IgD-negative memory B cell (primary cell): ENCODE results near the gene GVQW3. TPM values are rescaled to one million over a fixed set of nuclear protein-coding genes. Genes with fewer than 3 reads are reported as not detected.

Source experiments
- H3K27ac Mint-ChIP-seq, 3 donors: one replicate each; pipeline ENCODE4 v1.8.0; 2020 to 2022; ENCODE audit warnings: mild to moderate bottlenecking in 3 of 3, mixed read lengths in 3 of 3, moderate library complexity in 1 of 3
- H3K27me3 Mint-ChIP-seq: one replicate; pipeline ENCODE4 v1.8.0; 2021; ENCODE audit warnings: mixed read lengths
- H3K36me3 Mint-ChIP-seq: one replicate; pipeline ENCODE4 v1.8.0; 2020; ENCODE audit warnings: mild to moderate bottlenecking, mixed read lengths
- H3K4me1 Mint-ChIP-seq, 3 donors: one replicate each; pipeline ENCODE4 v1.8.0; 2020 to 2022; ENCODE audit warnings: mixed read lengths in 3 of 3, mild to moderate bottlenecking in 1 of 3
- H3K4me3 Mint-ChIP-seq, 4 donors: one replicate each; pipeline ENCODE4 v1.8.0; 2020 to 2022; ENCODE audit warnings: mild to moderate bottlenecking in 4 of 4, mixed read lengths in 4 of 4, moderate library complexity in 3 of 4
- H3K9me3 Mint-ChIP-seq, 3 donors: one replicate each; pipeline ENCODE4 v1.8.0; 2020 to 2021; ENCODE audit warnings: mixed read lengths in 3 of 3, mild to moderate bottlenecking in 1 of 3
- polyA plus RNA-seq: library from polyadenylated mRNA; unstranded; fragments of 300-500 nt; fragmentation: Illumina TruSeq; gene quantifications from one replicate; pipeline ENCODE4 v1.2.3, GENCODE V29; 2021

Gene GVQW3
- polyA plus RNA-seq, 1 donor from 2014 or later = 2.1 TPM

DNA sequence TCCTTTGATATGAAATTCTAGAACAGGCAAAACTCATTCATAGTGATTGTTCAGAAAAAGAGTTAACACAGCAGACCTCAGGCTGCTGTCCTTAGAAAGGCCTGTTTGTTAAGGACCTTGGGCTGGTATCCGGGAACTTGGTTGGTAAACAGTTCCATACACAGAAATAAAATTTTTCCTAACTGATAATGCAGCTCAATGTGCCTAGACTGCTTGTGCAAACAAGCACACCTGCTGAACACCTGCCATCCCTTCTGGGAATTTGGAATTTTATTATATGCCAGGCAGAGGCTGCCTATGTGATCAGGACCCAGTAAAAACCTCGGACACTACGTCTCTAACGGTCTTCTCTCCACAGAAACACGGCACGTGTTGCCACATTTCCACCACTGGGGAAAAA is 11.7 kb upstream of the GVQW3 start:
- H3K27ac Mint-ChIP-seq = no peak overlapping the region
- no peaks in the 10 kb centered on the region for H3K27me3 Mint-ChIP-seq
- no peaks in the 10 kb centered on the region for H3K9me3 Mint-ChIP-seq
- H3K36me3 Mint-ChIP-seq = peaks cover under 1% of the 10 kb centered on the region
- H3K4me3 Mint-ChIP-seq = no peak overlapping the region
- H3K4me1 Mint-ChIP-seq = peaks cover 26 to 49% (median 42%) of the 10 kb centered on the region in 3 donors

DNA sequence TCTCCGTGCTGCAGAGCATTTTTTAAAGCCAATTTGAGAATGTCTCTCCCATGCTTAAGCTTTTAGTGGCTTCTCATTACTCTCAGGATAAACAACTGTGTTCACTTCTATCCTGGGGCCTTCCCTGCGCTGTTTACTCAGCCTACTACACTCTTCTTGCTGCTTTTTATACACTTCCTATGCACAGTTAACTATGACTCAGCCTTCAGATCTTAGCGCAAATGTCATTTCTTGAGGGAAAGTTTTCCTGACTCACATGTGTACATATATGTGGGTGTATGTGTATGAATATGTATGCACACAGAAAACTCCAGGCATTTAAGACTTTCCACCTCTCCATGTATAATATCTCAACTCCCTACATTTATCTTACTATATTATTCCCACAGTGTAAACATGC is 10.0 kb upstream of the GVQW3 start:
- Mint-ChIP-seq H3K36me3 (no peaks in the 10 kb centered on the region), H3K4me1 (peaks cover 23 to 51% (median 45%) of the 10 kb centered on the region in 3 donors), H3K9me3 (no peaks in the 10 kb centered on the region), H3K27ac (no peak overlapping the region), H3K4me3 (peak overlapping the region in 1 of 4 donors; percentile 15), H3K27me3 (no peaks in the 10 kb centered on the region)

DNA sequence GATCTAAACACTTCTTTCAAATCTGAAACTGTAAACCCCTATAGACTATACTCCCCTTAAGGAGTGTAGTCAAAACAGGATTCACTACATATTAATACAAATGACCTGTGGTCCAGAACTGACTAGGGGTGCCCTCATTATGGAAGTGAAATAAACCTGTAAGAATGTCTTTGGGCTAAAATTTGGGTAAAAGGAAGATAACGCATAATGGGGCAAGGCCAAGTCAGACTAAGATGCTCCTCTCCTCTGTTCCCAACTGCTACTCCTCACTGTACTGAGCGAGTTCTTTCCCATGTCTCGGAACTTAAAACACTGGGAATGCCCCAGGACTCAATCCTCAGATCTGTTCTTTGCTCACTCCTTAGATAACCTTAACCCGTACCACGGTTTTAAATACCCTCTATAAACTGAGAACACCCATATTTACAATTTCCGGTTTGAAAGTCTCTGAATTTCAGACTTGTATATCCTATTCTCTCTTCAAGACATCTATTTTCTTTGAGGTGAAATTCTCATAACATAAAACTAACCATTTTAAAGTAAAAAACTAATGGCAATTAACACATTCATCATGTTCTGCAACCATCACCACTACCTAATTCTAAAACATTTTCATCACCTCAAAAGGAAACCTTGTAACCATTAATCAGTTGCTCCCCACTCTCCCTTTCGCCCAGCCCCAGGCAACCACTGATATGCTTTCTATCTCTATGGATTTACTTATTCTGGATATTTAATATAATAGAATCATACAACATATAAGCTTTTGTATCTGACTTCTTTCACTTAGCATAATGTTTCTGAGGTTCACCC is 4.2 kb upstream of the GVQW3 start:
- peaks cover 43 to 51% (median 48%) of the 10 kb centered on the region in 3 donors for H3K4me1 Mint-ChIP-seq
- H3K36me3 Mint-ChIP-seq = no peaks in the 10 kb centered on the region
- no peaks in the 10 kb centered on the region for H3K27me3 Mint-ChIP-seq
- H3K9me3 Mint-ChIP-seq = no peaks in the 10 kb centered on the region
- H3K4me3 Mint-ChIP-seq = peak overlapping the region in 3 of 4 donors; percentile 63 to 89 (median 71)
- H3K27ac Mint-ChIP-seq = peak overlapping the region; percentile 45 to 74 (median 46)

DNA sequence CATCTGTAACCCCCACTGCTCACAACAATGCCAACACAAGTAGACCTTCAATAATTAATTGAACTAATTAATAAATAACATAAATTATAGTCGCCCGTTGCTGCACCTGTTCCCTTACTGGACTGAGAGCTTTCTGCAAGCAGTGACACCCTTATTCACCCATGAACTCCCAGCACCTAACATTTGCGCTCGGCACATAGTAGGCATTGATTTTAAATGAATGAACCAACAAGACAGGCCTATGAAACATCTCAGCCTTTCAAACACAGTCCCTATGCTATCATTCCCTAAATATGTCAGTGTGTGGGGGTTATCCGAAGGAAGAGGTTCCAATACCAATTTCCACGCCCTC is 1.3 kb upstream of the GVQW3 start:
- peaks cover 3% of the 10 kb centered on the region for H3K36me3 Mint-ChIP-seq
- H3K4me1 Mint-ChIP-seq = peaks cover 52 to 61% (median 54%) of the 10 kb centered on the region in 3 donors
- H3K9me3 Mint-ChIP-seq = no peaks in the 10 kb centered on the region
- peak overlapping the region; percentile 85 to 95 (median 91) for H3K27ac Mint-ChIP-seq
- H3K4me3 Mint-ChIP-seq = peak overlapping the region; percentile 90 to 98 (median 92)
- H3K27me3 Mint-ChIP-seq = no peaks in the 10 kb centered on the region

DNA sequence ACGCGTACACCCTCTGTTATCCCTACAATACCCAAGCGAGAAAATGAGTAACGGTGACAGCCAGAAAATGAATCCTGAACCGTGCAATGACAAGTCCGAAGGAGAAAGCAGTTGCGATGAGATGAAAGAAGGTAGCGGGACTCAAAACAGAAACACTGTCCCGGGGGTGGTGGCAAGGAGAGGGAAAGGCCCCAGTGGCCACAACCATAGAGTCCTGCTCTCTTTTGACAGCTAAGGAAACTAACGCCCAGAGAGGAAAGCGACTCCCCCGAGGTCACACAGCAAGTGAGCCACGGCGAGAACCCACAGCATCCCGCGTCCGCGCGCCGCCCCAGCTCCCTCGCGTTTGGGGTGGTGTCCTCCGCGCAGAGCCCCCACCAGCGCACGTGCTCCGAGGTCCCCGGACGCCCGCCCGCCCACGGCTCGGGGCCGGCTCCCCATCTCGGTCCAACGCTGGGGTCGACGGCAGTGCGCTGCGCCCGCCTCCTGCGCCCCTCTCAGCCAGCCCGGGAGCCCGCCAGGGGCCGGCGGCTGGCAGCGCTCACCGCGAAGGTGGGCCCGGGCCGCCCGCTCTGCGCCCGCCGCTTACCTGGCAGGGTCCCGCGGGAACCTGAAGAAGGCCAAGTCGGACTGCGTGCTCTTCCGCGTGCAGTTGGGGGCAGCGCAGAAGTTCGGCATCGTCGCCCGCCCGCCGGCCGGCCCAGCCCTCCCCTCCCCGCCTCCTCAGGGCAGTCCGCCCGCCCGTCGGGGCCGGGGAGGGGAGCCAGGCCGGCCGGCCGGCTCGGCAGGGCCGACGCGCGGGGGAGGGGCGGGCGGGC is 755 bp upstream of the GVQW3 start:
- H3K27me3 Mint-ChIP-seq = no peaks in the 10 kb centered on the region
- H3K4me1 Mint-ChIP-seq = peaks cover 48 to 59% (median 54%) of the 10 kb centered on the region in 3 donors
- peak overlapping the region; percentile 85 to 95 (median 91) for H3K27ac Mint-ChIP-seq
- peak overlapping the region; percentile 91 to 99 (median 96) for H3K4me3 Mint-ChIP-seq
- H3K9me3 Mint-ChIP-seq = no peaks in the 10 kb centered on the region
- peaks cover 3% of the 10 kb centered on the region for H3K36me3 Mint-ChIP-seq

DNA sequence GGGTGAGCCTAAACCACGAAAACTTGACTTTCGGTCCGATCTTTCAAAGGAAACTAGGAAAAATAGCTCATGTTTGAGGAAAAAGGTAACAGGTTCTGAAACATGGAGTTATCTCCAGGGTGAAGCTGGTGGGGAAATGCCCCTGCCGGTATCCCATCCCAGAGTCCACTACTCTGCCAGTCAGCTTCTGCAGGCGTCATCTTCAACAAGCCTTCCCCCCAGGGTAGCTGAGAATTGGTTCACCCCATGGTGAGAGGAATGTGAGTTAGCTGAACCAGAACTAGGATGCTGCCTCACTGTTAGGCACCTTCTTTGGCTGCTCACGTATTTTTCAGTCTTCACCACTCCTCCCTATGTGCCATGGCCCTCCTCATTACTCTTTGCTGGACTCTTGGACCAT is 1.1 kb downstream of the GVQW3 start:
- peaks cover 38 to 48% (median 42%) of the 10 kb centered on the region in 3 donors for H3K4me1 Mint-ChIP-seq
- H3K36me3 Mint-ChIP-seq = peaks cover 3% of the 10 kb centered on the region
- H3K27me3 Mint-ChIP-seq = no peaks in the 10 kb centered on the region
- H3K27ac Mint-ChIP-seq = no peak overlapping the region
- peak overlapping the region; percentile 59 to 99 (median 82) for H3K4me3 Mint-ChIP-seq
- H3K9me3 Mint-ChIP-seq = no peaks in the 10 kb centered on the region

DNA sequence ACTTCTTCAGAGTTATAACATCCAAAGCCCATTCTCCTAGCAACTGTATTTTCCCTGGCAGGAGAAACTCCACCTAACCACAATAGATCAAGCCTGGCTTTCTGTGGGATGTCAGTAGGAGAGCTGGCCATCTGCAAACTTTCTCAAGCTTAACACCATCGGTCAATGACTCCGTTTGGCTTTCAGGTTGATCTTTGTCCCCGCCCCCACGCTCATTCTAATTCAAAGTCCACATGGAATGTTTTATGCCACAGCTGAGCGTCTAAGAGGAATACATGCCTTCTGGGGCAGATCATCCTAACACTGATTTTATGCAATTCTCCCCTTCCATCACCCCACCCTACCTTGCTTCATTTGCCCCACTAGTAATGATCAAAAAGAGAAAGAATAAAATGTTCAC is 4.8 kb downstream of the GVQW3 start:
- H3K4me3 Mint-ChIP-seq = peak overlapping the region in 2 of 4 donors; percentile 17 to 70
- peaks cover 20 to 27% (median 26%) of the 10 kb centered on the region in 3 donors for H3K4me1 Mint-ChIP-seq
- no peaks in the 10 kb centered on the region for H3K27me3 Mint-ChIP-seq
- H3K27ac Mint-ChIP-seq = no peak overlapping the region
- H3K36me3 Mint-ChIP-seq = peaks cover 7% of the 10 kb centered on the region
- H3K9me3 Mint-ChIP-seq = no peaks in the 10 kb centered on the region

DNA sequence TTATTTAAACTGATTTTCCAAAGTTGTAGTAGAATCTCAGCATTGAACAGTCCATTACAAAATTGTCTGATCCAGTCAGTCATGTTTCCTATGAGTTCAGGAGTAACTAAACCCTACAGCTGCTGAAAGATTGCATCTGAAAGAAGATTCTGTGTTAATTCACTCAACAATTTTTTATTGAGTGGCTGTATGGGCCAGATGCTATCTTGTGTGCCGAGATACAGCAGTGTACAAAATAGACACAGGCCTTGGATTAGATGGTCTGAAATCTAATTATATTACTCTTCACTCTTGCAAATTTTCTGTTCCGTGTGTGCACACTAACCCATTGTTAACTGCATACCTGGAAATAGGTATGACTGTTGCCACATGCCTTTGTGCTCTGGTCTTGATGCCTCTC is 7.3 kb downstream of the GVQW3 start:
- Mint-ChIP-seq H3K36me3 (peaks cover 7% of the 10 kb centered on the region), H3K4me1 (peaks cover 10 to 15% (median 14%) of the 10 kb centered on the region in 3 donors), H3K27ac (no peak overlapping the region), H3K27me3 (no peaks in the 10 kb centered on the region), H3K9me3 (no peaks in the 10 kb centered on the region), H3K4me3 (no peak overlapping the region)

DNA sequence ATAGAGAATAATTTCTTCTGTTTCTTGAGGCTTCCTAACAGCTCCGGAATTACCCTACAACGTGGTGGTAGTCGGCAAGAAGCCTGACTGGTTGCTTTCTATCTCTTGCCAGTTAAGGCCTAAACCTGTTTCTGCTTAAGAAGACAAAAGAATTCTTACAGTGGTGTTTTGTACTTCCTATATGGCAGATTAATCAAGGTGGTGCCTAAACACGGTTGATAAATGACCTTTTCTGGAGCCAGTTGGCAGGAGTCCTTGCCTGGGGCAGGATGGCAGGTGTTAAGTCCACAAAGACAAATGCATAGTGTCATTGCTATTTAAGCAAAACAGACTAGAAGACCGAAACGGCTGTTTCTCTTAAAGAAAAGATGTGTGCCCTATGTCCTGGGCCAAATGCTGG is 9.9 kb downstream of the GVQW3 start:
- Mint-ChIP-seq H3K9me3 (no peaks in the 10 kb centered on the region), H3K27ac (no peak overlapping the region), H3K36me3 (peaks cover 3% of the 10 kb centered on the region), H3K27me3 (no peaks in the 10 kb centered on the region), H3K4me3 (no peak overlapping the region), H3K4me1 (peaks cover 2 to 10% (median 6%) of the 10 kb centered on the region in 3 donors)

DNA sequence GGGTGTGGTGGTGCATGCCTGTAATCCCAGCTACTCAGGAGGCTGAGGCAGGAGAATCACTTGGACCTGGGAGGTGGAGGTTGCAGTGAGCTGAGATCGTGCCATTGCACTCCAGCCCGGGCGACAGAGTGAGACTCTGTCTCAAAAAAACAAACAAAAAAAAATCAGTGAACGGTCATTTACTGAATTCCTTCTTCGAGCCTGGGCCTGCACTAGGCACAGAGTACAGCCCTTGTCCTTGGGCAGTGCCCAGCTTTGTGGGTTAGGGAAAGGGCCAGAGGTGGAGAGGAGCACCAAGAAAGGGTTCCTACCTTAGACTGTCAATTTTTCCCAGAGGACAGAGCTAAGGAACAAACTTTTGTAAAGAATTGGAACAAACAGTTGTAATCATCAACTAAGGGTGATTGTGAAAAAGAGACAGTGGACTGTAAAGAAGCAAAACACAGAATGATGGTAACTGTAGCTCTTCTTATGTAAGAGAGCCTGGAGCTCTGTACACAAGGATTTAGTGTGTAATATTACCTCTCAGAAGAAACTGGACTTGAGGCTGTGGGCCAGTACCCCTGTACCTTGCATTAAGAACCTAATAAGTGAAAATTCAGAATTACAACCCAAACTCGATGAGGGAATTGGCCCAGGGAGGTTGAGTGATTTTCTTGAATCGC is 10.8 kb downstream of the GVQW3 start:
- Mint-ChIP-seq H3K4me3 (no peak overlapping the region), H3K27ac (no peak overlapping the region), H3K27me3 (no peaks in the 10 kb centered on the region), H3K9me3 (no peaks in the 10 kb centered on the region), H3K4me1 (peaks cover 3 to 10% (median 6%) of the 10 kb centered on the region in 3 donors), H3K36me3 (peaks cover 3% of the 10 kb centered on the region)

DNA sequence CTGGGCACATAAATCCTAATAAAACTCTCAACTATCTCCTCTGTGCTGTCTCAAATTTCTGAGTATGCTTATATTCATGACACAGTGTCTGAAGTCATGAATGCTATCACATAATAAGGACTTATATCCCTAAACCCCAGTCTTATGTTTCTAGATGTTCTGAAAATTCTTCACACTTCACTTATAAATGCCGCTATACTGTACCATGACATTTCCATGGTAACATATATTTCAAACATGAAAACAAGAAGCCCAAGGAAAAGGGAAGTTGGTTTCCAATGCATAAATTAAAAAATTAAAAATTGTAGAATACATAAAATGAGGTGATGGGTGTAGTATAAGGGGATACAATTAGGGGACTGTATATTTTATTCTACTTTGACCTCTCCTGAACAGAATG is 11.7 kb downstream of the GVQW3 start:
- Mint-ChIP-seq H3K27ac (no peak overlapping the region), H3K27me3 (no peaks in the 10 kb centered on the region), H3K9me3 (no peaks in the 10 kb centered on the region), H3K36me3 (peaks cover 3% of the 10 kb centered on the region), H3K4me3 (no peak overlapping the region), H3K4me1 (peaks cover 3 to 10% (median 6%) of the 10 kb centered on the region in 3 donors)

DNA sequence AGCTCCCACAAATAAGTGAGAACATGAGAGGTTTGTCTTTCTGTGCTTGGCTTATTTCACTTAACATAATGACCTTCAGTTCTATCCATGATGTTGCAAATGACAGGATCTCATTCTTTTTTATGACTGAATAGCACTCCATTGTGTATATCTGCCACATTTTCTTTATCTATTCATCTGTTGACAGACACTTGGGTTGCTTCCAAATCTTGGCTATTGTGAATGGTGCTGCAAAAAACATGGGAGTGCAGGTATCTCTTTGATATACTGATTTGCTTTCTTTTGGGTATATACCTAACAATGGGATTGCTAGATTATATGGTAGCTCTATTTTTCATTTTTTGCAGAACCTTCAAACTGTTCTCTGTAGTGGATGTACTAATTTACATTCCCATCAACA is 13.3 kb downstream of the GVQW3 start:
- Mint-ChIP-seq H3K36me3 (peaks cover 3% of the 10 kb centered on the region), H3K4me1 (peaks cover 3 to 7% (median 6%) of the 10 kb centered on the region in 3 donors), H3K9me3 (no peaks in the 10 kb centered on the region), H3K4me3 (no peak overlapping the region), H3K27me3 (no peaks in the 10 kb centered on the region), H3K27ac (no peak overlapping the region)

DNA sequence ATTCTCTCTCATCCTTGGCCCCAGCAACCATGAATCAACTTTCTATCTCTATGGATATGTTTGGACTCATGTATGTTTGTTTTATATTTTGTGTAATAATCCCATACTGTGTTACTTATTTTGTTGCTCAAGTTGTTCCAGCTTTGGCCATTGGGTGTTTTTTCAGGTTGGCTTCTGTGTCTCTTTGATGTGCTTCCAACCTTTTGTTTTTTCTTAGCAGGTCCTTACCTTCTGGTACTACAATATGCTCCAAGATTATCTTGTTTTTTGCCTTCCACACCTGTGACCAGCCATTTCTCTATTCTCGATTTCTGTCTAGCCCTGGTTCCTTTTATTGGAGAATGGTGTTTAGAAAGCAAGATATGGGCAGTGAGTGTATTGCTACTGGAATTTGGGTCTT is 14.2 kb downstream of the GVQW3 start:
- no peaks in the 10 kb centered on the region for H3K9me3 Mint-ChIP-seq
- H3K36me3 Mint-ChIP-seq = peaks cover 2% of the 10 kb centered on the region
- H3K4me1 Mint-ChIP-seq = peaks cover 3 to 6% (median 5%) of the 10 kb centered on the region in 3 donors
- no peaks in the 10 kb centered on the region for H3K27me3 Mint-ChIP-seq
- H3K4me3 Mint-ChIP-seq = no peak overlapping the region
- no peak overlapping the region for H3K27ac Mint-ChIP-seq

DNA sequence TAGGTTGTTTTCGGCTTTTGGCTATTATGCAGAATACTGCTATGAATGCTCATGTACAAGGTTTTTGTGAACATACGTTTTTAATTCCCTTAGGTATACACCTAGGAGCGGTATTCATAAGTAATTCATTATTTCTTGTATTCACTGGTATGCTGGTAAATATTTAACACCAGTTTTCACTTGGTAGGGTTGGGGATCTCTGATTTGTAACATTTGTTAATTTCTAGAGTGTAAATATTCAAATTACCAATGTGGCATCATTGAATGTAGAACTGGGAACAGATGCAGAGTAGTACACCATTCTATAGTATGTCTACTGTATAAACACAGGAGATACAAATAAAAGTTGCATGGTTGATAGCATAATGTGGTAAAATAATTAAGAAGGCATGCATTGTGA is 16.3 kb downstream of the GVQW3 start:
- Mint-ChIP-seq H3K27ac (no peak overlapping the region), H3K4me3 (no peak overlapping the region)

DNA sequence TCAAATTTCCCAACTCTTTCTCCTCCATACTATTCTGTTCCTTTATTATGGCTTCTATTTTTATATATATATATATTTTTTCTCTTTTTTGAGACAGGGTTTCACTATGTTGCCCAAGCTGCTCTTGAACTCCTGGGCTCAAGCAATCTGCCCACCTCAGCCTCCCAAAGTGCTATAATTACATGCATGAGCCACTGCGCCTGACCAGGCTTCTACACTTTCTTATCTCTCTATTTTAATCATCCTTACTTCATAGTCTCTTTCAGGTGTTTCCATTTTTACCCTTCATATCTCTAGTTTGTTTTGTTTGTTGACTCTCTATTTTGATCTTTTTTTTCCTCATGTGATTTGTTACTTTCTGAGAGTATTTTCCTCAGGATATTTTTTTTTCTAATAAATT is 19.8 kb downstream of the GVQW3 start:
- no peaks in the 10 kb centered on the region for H3K9me3 Mint-ChIP-seq
- no peaks in the 10 kb centered on the region for H3K27me3 Mint-ChIP-seq
- H3K4me1 Mint-ChIP-seq = peaks cover 0 to 2% (median 1%) of the 10 kb centered on the region in 3 donors
- no peak overlapping the region for H3K4me3 Mint-ChIP-seq
- no peak overlapping the region for H3K27ac Mint-ChIP-seq
- H3K36me3 Mint-ChIP-seq = peaks cover 5% of the 10 kb centered on the region

More for the DNA sequence above, 16.3 kb downstream of the GVQW3 start:
- H3K4me1 Mint-ChIP-seq = peaks cover 3 to 8% (median 5%) of the 10 kb centered on the region in 3 donors
- peaks cover 5% of the 10 kb centered on the region for H3K36me3 Mint-ChIP-seq
- H3K27me3 Mint-ChIP-seq = no peaks in the 10 kb centered on the region
- H3K9me3 Mint-ChIP-seq = no peaks in the 10 kb centered on the region
